HG02852 (cell line): ENCODE measurements around the gene POLR2F.
"Not testable (repeated sequence)": the region's sequence is repeated elsewhere in the genome, so short reads cannot be mapped to it uniquely, and the experiment has no call there.

Experiments used
- ATAC-seq: cut with Tn5 transposase; IDR thresholded peaks from one replicate; pipeline ENCODE4 v1.9.1; 2021; ENCODE audit warnings: mild to moderate bottlenecking, moderate library complexity; ENCODE audit not compliant: unreplicated experiment

Gene POLR2F

GRCh38 chr22:37924386-37925065, 29.0 kb upstream of the POLR2F start:
- no peak for ATAC-seq

DNA sequence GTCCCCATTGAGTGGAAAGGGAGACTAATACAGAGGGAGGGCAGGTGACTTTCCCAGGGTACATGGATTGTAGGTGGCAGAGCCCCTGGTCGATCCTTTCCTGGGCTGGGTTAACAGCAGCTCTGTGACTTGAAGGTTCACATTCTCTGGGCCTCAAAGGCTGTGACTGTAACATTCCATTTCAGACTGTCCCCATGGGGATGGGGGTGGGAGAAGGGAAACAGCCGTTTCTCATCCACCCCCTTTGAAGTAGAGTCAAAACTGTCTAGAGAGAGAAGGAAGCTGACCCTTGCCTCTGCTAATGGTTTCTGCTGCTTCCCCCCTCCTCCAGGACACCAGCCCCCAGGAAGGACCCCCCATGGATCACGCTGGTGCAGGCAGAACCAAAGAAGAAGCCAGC, 28.2 kb upstream of the POLR2F start:
- ATAC-seq: no peak

- no peak for ATAC-seq
Measured at GRCh38 chr22:37925767-37926166, 27.7 kb upstream of the POLR2F start.

- ATAC-seq: no peak
Measured at GRCh38 chr22:37926358-37926757, 27.1 kb upstream of the POLR2F start.

GRCh38 chr22:37926771-37927636, 26.5 kb upstream of the POLR2F start:
- ATAC-seq: no peak

- no peak for ATAC-seq
Measured at GRCh38 chr22:37927637-37927936, 25.9 kb upstream of the POLR2F start.

GRCh38 chr22:37929390-37929789, 24.1 kb upstream of the POLR2F start:
- ATAC-seq: no peak

DNA sequence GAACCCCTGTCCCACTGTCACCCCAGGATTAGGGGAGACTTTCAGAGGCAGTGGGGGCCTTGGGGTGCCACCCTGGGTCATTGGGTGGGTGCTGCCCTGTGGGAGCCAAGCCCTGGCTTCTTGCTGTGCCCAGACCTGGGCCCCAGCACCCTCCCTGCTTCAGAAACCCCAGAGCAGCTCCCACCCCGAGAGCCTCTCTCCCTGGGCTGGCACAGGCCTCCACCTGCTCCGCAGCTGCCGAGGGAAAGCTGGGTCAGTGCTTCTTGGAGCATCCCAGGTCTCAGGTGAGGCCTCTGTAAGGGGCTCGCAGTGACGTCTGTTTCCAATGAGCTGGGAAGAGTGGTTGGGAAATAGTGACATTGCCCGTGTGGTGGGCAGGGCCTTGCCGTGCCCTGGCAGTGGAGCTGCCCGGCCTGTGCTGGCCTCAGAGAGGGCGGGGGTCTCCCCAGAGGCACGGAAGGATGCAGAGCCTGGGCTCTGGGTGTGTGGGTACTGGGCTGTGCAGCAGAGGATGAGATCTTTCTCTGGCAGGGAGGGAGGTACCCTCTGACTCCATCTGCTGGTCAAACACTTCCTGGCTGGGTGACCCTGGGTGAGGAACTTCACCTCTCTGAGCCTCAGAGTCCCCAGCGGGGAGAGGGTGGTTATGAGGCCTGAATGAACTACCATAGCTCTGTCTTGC, 23.1 kb upstream of the POLR2F start:
- no peak for ATAC-seq

- ATAC-seq: no peak
Measured at GRCh38 chr22:37930952-37931440, 22.5 kb upstream of the POLR2F start.

DNA sequence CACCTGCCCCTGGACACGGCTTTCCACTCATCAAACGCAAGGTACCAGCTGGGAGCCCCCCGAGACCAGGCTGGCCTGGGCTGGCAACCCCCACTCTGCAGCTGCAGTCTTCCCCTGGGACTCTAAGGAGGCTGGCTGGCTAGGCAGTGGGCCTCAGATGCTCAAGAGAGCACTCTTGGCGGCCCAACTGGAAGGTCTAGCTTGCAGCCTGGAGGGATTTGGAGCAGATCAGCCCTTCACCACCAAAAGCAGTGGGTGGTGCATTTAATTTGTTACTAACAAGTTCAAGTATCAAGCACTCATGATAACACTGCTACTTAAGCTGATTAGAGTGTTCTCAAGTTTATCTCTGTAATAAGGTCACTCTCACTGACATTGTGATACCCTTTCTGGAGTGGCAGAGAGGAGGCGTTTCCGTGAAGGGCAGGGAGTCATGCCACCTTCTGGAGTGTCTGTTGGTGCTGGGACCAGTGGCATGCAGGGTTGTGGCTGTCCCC, 21.6 kb upstream of the POLR2F start:
- no peak for ATAC-seq

DNA sequence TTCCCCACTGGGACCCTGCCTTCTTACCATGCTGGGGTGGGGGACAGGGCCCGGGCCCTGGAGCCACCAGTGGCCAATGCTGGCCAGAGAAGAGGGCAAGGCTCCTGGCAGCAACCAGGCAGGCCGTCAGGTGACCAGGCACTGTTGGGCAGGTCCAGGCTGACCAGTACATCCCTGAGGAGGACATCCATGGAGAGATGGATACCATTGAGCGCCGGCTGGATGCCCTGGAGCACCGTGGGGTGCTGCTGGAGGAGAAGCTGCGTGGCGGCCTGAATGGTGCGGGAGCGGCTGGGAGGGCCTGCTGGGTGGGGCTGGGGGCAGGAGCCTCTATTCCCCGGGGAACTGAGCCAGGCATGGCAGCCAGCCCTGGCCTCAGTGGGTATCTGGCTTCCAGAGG, 21.1 kb upstream of the POLR2F start:
- no peak for ATAC-seq

- ATAC-seq: no peak
Measured at GRCh38 chr22:37932821-37933578, 20.5 kb upstream of the POLR2F start.

DNA sequence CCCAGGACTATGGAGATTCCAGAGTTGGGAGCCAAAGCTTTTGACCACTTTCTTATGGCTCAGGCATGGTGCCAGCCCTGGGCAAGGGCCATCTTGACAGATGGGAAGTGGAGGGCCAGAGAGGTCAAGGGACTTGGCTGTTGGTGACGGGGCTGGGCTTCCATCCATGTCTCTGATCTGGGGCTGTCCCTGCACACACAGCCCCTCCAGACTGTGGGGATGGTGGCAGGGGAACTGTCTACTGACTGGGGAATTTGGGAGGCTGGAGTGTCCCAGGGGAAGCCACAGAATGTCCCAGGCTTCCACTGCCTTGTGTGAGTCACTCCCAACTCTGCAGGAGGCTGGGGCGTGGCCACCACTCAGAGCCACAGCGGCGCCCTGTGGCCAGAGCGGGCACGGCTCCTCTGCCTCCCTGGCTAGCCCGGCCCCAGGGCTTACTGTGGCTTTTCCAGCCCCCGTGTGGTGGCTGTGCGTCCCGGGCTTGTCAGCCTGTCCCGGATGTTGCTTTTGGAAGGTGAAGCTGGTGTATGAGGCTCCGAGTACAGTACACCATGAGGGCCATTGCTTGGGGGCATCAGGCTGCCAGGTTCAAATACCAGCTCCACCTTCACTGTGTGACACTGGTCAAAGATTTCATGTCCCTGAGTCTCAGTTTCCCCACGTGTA, 19.7 kb upstream of the POLR2F start:
- ATAC-seq: no peak

GRCh38 chr22:37940698-37941376, 12.7 kb upstream of the POLR2F start:
- no peak for ATAC-seq

- ATAC-seq: no peak
Measured at GRCh38 chr22:37942133-37942532, 11.4 kb upstream of the POLR2F start.

DNA sequence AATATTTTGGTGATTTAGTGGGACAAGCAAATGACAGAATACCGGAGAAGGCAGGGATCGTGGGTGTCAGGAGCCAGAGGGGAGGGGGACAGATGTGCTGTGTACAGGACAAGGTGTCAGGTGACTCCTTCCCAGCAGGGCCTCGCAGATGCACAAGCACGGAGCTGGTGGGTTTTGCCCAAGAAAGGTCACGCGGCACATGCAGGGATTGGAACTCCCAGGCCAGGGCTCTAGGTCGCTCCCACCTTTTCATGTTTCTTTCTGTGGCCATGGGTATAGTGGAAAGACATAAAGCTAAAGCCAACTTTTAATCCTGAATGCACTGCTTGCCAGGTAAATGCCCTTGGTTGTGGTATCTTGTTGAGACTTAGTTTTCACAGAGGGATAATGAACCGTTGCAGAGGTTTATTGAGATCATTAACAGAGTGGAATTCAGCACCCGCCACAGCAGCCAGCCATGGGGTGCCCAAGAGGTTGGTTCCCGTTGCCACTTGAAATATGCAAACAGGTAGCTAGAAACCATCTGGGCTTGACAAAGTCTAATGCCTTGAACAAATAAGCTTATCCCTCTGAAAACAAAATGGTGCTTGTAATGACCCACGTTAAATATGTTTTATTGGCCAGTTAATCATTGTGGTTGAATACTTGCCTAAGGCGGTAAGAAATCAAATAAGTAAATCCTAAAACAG, 10.2 kb upstream of the POLR2F start:
- ATAC-seq: no peak

DNA sequence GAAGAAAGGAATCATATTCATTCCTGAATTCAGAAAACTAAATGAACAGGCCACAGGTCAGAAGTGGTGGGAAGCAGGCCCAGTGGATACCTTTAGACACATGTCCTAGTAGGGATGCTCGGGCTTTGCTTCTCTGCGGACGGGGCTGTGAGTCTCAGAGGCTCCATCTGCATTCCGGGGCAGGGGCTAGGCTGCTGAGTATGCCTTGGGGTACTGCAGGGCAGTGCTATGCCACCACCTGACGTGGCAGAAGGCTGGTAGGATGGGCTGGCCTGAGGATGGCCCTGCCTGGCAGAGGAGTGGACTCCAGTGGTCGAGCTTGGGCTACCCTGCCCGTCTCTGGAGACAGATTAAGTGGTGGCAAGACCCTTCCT, 9.7 kb upstream of the POLR2F start:
- no peak for ATAC-seq

DNA sequence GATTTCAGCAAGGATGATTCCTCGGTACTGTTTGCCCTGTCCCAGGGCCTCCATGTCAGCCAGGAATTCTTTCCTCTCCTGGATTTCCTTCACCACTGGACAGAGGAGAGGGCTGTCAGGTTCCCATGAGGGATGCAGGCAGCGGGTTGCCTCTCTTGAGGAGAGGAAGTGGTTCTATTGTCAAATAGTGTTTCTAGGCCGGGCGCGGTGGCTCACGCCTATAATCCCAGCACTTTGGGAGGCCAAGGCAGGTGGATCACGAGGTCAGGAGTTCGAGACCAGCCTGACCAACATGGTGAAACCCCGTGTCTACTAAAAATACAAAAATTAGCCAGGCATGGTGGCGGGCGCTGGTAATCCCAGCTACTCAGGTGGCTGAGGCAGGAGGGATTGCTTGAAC, 9.1 kb upstream of the POLR2F start:
- ATAC-seq: not testable (repeated sequence)

DNA sequence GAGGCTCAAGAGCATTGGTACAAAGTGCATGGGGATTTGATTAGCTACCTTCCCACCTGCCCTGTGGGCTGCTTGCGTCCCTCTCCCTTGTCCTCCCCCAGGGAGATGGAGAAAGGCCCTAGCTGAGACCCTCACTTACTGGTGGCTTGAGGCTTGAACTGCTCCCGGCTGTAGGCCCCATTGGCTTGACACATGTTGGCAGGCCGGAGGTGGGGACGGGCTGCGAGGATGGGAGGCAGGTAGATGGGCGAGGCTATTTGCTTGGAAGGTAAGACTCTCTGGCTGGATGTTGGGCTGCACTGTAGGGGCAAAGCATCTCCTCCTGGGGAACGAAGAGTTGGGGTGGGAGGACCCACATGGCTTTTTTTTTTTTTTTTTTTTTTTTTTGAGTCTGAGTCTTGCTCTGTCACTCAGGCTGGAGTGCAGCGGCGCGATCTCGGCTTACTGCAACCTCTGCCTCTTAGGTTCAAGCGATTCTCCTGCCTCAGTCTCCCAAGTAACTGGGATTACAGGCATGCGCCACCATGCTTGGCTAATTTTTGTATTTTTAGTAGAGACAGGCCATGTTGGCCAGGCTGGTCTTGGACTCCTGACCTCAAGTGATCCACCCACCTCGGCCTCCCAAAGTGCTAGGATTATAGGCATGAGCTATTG, 6.2 kb upstream of the POLR2F start:
- not testable (repeated sequence) for ATAC-seq
